ENCODE measurements around the gene ECE1. TPM values are rescaled to one million over a fixed set of nuclear protein-coding genes. Genes with fewer than 3 reads are reported as not detected.
A peak's percentile ranks its signal among the peaks of the same experiment; 100 is the strongest.

The ECE1 gene
- total and polyA plus RNA-seq, 2 experiments from 2014 or later: 82.3 to 100 TPM

DNA sequence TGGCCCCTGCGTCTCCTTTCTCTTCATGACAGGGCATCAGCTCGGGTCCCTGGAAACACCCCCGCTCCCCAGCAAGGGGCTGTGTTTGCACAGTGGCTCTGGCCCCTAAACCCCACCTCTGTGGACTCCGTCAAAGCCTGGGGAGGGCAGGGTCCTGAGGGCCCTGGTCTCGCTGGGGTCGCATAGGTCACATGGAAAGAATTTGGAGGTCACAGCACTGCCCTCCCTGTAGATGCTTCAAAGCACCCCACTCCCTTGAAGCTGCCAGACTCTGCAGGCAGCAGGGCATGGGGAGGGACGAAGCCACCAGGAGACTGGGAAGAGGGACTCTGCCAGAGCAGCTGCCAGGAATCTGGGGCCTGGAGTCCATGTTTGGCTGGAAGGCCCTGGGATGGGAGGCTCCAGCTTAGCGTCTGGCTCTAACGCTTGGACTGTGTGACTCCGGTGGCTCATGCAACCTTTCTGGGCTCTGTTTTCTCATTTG, 36.6 kb upstream of the ECE1 start:
- Histone ChIP-seq H3K9me3 (ENCODE audit: low read depth) (no peaks in the 10 kb centered on the region), H3K4me2 (ENCODE audit: unreplicated experiment) (no peak overlapping the region)

DNA sequence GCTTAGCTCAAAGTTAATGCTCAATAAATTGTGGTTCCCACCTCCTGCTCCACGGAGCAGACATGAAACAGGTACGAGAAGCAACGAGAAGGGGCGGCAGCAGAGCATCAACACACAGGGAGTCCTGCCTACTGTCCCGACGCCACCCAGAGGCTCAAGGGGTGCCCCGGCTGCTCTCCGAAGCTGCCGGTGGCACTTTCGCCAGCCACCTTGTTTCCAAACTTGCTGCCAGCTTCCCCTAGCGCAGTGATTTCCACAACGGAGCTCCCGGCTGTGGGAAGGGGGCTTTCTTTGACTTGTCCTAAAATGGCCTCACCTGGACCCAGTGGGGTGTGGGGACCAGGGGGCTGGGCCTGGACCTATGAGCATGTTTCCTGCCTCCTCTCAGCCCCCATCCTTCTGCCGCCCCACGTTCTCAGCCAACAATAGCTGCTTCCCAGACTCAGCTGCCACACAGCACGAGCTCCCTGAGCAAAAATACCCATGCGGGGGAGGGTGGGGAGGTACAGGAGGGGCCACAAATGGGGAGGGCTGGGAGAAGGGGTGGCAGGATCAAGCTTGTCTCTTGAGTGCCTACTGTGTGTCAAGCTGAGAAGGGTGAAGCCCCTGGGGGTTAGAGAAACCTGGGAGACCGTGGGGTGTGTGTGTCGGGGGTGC, 35.6 kb upstream of the ECE1 start:
- DNase-seq: no peak
- 50 to 57% methylated on average over 19 of the region's 19 CpGs for WGBS, 2 experiments (ENCODE audit: low coverage in 1 of 2, low lambda C conversion rate in 2 of 2, missing lambda C conversion rate in 2 of 2)
- peaks cover 57% of the 10 kb centered on the region for H3K4me1 ChIP-seq (ENCODE audit: insufficient read depth)
- no peak overlapping the region for H3K4me3 ChIP-seq
- H3K9me2 ChIP-seq (ENCODE audit: insufficient read depth): no peaks in the 10 kb centered on the region
- peak overlapping the region; percentile 91 for H3K27ac ChIP-seq
- H3K4me2 ChIP-seq (ENCODE audit: unreplicated experiment): peak overlapping the region; percentile 54
- H3K9me3 ChIP-seq (ENCODE audit: low read depth): no peaks in the 10 kb centered on the region
- H3F3A ChIP-seq (ENCODE audit: insufficient read depth): peaks cover 32% of the 10 kb centered on the region
- H3K79me2 ChIP-seq (ENCODE audit: insufficient read depth): peaks cover 66% of the 10 kb centered on the region
- 0 out of 2 replicates have a peak overlapping the region, but pooled peaks have one; percentile 12 for H2AFZ ChIP-seq
- TF ChIP-seq EZH2 (IDR thresholded peaks at IDR 0.05; ENCODE audit: insufficient read depth, poor library complexity, severe bottlenecking) (no peak), EZH2phosphoT487 (IDR thresholded peaks at IDR 0.05; ENCODE audit: insufficient read depth, low read depth) (no peak)
- H3K27me3 ChIP-seq (replicated peaks; ENCODE audit: insufficient read depth): no peaks in the 10 kb centered on the region
- no peaks in the 10 kb centered on the region for H4K20me1 ChIP-seq (ENCODE audit: insufficient read depth)
- H3K36me3 ChIP-seq (ENCODE audit: low read depth): no peaks in the 10 kb centered on the region
- H3K9ac ChIP-seq: peak overlapping the region; percentile 67
- in situ Hi-C loops (cut with MboI): no loop called here

More for the DNA sequence above, 36.6 kb upstream of the ECE1 start:
- no peak overlapping the region for H3K27ac ChIP-seq
- DNase-seq: no peak
- H3K36me3 ChIP-seq (ENCODE audit: low read depth): no peaks in the 10 kb centered on the region
- H3F3A ChIP-seq (ENCODE audit: insufficient read depth): peaks cover 32% of the 10 kb centered on the region
- H3K27me3 ChIP-seq (replicated peaks; ENCODE audit: insufficient read depth): no peaks in the 10 kb centered on the region
- no peak for TF ChIP-seq EZH2phosphoT487 (IDR thresholded peaks at IDR 0.05; ENCODE audit: insufficient read depth, low read depth)
- TF ChIP-seq EZH2 (IDR thresholded peaks at IDR 0.05; ENCODE audit: insufficient read depth, poor library complexity, severe bottlenecking): no peak
- no peaks in the 10 kb centered on the region for H4K20me1 ChIP-seq (ENCODE audit: insufficient read depth)
- peaks cover 66% of the 10 kb centered on the region for H3K79me2 ChIP-seq (ENCODE audit: insufficient read depth)
- peaks cover 53% of the 10 kb centered on the region for H3K4me1 ChIP-seq (ENCODE audit: insufficient read depth)
- no peaks in the 10 kb centered on the region for H3K9me2 ChIP-seq (ENCODE audit: insufficient read depth)
- no peak overlapping the region for H2AFZ ChIP-seq
- in situ Hi-C loops (cut with MboI): no loop called here
- 53 to 55% methylated on average over 8 to 10 of the region's 10 CpGs for WGBS, 2 experiments (ENCODE audit: low coverage in 1 of 2, low lambda C conversion rate in 2 of 2, missing lambda C conversion rate in 2 of 2)
- H3K4me3 ChIP-seq: no peak overlapping the region
- H3K9ac ChIP-seq: peak overlapping the region; percentile 67; the same call in 1 of the 2 replicates

DNA sequence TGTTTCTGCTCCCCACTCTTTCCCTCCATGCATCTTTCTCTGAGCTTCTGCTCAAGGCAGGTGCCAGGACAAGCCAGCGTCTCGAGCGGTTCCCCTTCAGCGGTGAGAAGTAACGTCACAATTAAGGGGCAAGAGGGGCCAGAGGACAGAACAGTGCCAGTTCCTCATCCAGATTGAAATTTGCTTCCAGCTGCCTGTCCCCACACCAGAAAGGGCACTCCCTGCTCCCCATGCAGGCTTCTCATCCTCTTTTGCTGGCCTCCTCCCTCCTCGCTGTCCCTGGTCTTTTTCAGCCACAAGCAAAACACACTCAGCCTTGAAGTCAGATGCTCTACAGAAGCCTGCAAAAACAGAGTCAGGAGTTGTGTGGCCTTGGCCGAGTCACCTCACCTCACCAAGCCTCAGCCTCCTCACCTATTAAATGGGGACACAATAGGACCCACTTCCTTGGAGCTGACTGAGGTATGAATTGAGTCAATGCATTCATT, 35.0 kb upstream of the ECE1 start:
- Histone ChIP-seq H2AFZ (no peak overlapping the region), H3K9ac (peak overlapping the region; percentile 67), H3K27me3 (replicated peaks; ENCODE audit: insufficient read depth) (no peaks in the 10 kb centered on the region), H4K20me1 (ENCODE audit: insufficient read depth) (no peaks in the 10 kb centered on the region), H3K27ac (peak overlapping the region; percentile 91), H3K79me2 (ENCODE audit: insufficient read depth) (peaks cover 66% of the 10 kb centered on the region), H3K36me3 (ENCODE audit: low read depth) (no peaks in the 10 kb centered on the region), H3K4me1 (ENCODE audit: insufficient read depth) (peaks cover 58% of the 10 kb centered on the region), H3K4me3 (peak overlapping the region; percentile 35; the same call in 1 of the 2 replicates), H3F3A (ENCODE audit: insufficient read depth) (peaks cover 32% of the 10 kb centered on the region), H3K9me3 (ENCODE audit: low read depth) (no peaks in the 10 kb centered on the region), H3K4me2 (ENCODE audit: unreplicated experiment) (peak overlapping the region; percentile 54), H3K9me2 (ENCODE audit: insufficient read depth) (no peaks in the 10 kb centered on the region)
- peak; percentile 47 for DNase-seq
- WGBS, 2 experiments (ENCODE audit: low coverage in 1 of 2, low lambda C conversion rate in 2 of 2, missing lambda C conversion rate in 2 of 2): 8 to 12% methylated on average over 7 of the region's 7 CpGs
- in situ Hi-C loops (cut with MboI): no loop called here
- TF ChIP-seq EZH2phosphoT487 (IDR thresholded peaks at IDR 0.05; ENCODE audit: insufficient read depth, low read depth) (no peak), EZH2 (IDR thresholded peaks at IDR 0.05; ENCODE audit: insufficient read depth, poor library complexity, severe bottlenecking) (no peak)

DNA sequence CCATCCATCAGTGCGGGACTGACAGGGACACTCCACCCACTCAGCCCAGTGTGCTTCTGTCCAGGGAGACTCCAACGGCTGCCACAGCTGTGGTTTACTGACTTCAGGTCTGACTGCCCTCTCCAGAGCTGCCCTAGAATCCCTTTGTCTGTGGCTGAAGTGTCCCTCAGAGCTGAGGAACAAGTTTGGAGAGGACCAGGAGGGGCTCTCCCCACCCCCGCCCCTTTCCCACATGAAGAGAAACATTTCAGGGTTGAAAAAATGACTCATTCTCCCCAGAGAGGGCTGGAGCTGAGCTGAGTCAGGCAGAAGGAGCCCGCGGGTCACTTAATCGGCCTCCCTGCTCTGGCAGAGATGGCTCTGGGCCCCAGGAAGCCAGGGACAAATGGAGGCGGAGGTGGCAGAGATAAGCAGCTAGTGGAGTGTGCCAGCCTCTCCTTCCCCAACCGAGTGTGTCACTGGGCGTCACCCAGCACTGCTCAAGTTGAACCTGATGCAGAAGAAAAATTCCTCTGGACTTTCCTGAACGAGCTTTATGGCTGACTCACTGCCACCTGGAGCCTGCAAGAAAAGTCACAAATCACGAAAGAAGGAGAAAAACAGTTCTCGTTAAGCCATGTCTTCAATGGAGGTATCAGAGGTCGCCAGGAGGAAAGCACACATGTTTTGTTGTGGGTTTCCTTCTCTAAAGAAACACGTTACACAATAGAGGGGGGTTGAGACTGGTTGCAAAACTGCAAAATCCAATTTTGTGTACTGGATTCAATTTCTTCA, 34.3 kb upstream of the ECE1 start:
- TF ChIP-seq EZH2phosphoT487 (IDR thresholded peaks at IDR 0.05; ENCODE audit: insufficient read depth, low read depth) (no peak), EZH2 (IDR thresholded peaks at IDR 0.05; ENCODE audit: insufficient read depth, poor library complexity, severe bottlenecking) (no peak)
- H3K9me3 ChIP-seq (ENCODE audit: low read depth): no peaks in the 10 kb centered on the region
- H2AFZ ChIP-seq: no peak overlapping the region
- H3K27ac ChIP-seq: peak overlapping the region; percentile 91
- in situ Hi-C loops (cut with MboI): no loop called here
- peaks cover 59% of the 10 kb centered on the region for H3K4me1 ChIP-seq (ENCODE audit: insufficient read depth)
- peak; percentile 95 for DNase-seq
- no peaks in the 10 kb centered on the region for H3K9me2 ChIP-seq (ENCODE audit: insufficient read depth)
- peaks cover 66% of the 10 kb centered on the region for H3K79me2 ChIP-seq (ENCODE audit: insufficient read depth)
- peaks cover 32% of the 10 kb centered on the region for H3F3A ChIP-seq (ENCODE audit: insufficient read depth)
- no peaks in the 10 kb centered on the region for H4K20me1 ChIP-seq (ENCODE audit: insufficient read depth)
- H3K9ac ChIP-seq: peak overlapping the region; percentile 67
- 0 to 2% methylated on average over 14 of the region's 14 CpGs for WGBS, 2 experiments (ENCODE audit: low coverage in 1 of 2, low lambda C conversion rate in 2 of 2, missing lambda C conversion rate in 2 of 2)
- H3K36me3 ChIP-seq (ENCODE audit: low read depth): no peaks in the 10 kb centered on the region
- peak overlapping the region; percentile 35; the same call in 1 of the 2 replicates for H3K4me3 ChIP-seq
- H3K27me3 ChIP-seq (replicated peaks; ENCODE audit: insufficient read depth): no peaks in the 10 kb centered on the region
- peak overlapping the region; percentile 54 for H3K4me2 ChIP-seq (ENCODE audit: unreplicated experiment)
